Tibial nerve (tissue), 4 donors: ENCODE data around the gene NFKBIA. TPM values are rescaled to one million over a fixed set of nuclear protein-coding genes. Genes with fewer than 3 reads are reported as not detected.

Source experiments
- DNase-seq, 2 donors: peaks; one replicate each; pipeline ENCODE4 v3.0.0-alpha.2; 2019; ENCODE audit warnings: low spot score in 2 of 2
- H3K27ac ChIP-seq, 4 donors: fragments of 200-600 bp; sonication (generic) in 3 of 4; one replicate each; pipeline ENCODE4 v1.5.1; 2017 to 2019; ENCODE audit warnings: mild to moderate bottlenecking in 1 of 4
- H3K27me3 ChIP-seq, 2 donors: fragments of 200-600 bp; sonication (generic) in 1 of 2; one replicate each; pipeline versions ENCODE4 v1.5.1 to v1.6.0; 2017 to 2019
- H3K36me3 ChIP-seq, 3 donors: fragments of 200-600 bp; sonication (generic); one replicate each; pipeline ENCODE4 v1.5.1; 2018 to 2019
- H3K4me1 ChIP-seq, 4 donors: fragments of 200-600 bp; sonication (generic) in 3 of 4; one replicate each; pipeline ENCODE4 v1.5.1; 2017 to 2019
- H3K4me3 ChIP-seq, 4 donors: fragments of 200-600 bp; sonication (generic) in 3 of 4; one replicate each; pipeline ENCODE4 v1.5.1; 2017 to 2019; ENCODE audit warnings: mild to moderate bottlenecking in 1 of 4, moderate library complexity in 1 of 4
- H3K9me3 ChIP-seq, 4 donors: fragments of 200-600 bp; sonication (generic) in 3 of 4; one replicate each; pipeline ENCODE4 v1.5.1; 2017 to 2019
- CTCF ChIP-seq, 5 experiments: fragments of 200-600 bp in 3 of 5; fragments of 450-650 bp in 2 of 5; sonication (generic) in 3 of 5; IDR thresholded peaks; one replicate each; pipeline ENCODE4 v1.5.1; 2016 to 2019; ENCODE audit warnings: antibody characterized with exemption in 5 of 5, mild to moderate bottlenecking in 3 of 5, moderate library complexity in 2 of 5
- EP300 ChIP-seq, 2 donors: sonication (generic); formaldehyde crosslinking; IDR thresholded peaks; one replicate each; pipeline ENCODE4 v1.6.1; 2017; ENCODE audit warnings: antibody characterized with exemption in 2 of 2, mild to moderate bottlenecking in 1 of 2
- POLR2A ChIP-seq, 2 donors: fragments of 450-650 bp; IDR thresholded peaks; one replicate each; pipeline ENCODE4 v1.6.1; 2017; ENCODE audit warnings: antibody characterized with exemption in 2 of 2, mild to moderate bottlenecking in 2 of 2, moderate library complexity in 2 of 2
- WGBS, 2 donors: methylation state at CpG; one replicate each; pipeline ENCODE4 v1.1.5; 2018; 5-methylcytosine and 5-hydroxymethylcytosine counted together
- total RNA-seq, 4 donors: library from RNA; depleted of rRNA; stranded (reverse); fragments of >200 nt; gene quantifications; one replicate each; pipeline ENCODE4 v1.1.0, GENCODE V29; 2016

The NFKBIA gene
- total RNA-seq, 4 donors from 2014 or later = 631 to 1,165 (median 930) TPM

- no peaks in the 10 kb centered on the region for H3K36me3 ChIP-seq
- TF ChIP-seq CTCF (IDR thresholded peaks at IDR 0.05) (no peak), EP300 (IDR thresholded peaks at IDR 0.05) (no peak), POLR2A (IDR thresholded peaks at IDR 0.05) (no peak)
- no peaks in the 10 kb centered on the region for H3K27me3 ChIP-seq
- H3K4me1 ChIP-seq = peaks cover 0 to 64% (median 49%) of the 10 kb centered on the region in 4 donors
- no peak for DNase-seq
- peak overlapping the region in 2 of 4 donors; percentile 23 to 31 for H3K4me3 ChIP-seq
- H3K27ac ChIP-seq = peak overlapping the region; percentile 29 to 94 (median 76)
- 31 to 39% methylated on average over 37 of the region's 37 CpGs for WGBS, 2 donors
- peaks cover 0 to 10% (median 0%) of the 10 kb centered on the region in 4 donors for H3K9me3 ChIP-seq
These were observed 35.8 kb downstream of the NFKBIA start for GRCh38 chr14:35368583-35369392.

- no peaks in the 10 kb centered on the region for H3K27me3 ChIP-seq
- DNase-seq = no peak
- peaks cover 0 to 69% (median 54%) of the 10 kb centered on the region in 4 donors for H3K4me1 ChIP-seq
- TF ChIP-seq EP300 (IDR thresholded peaks at IDR 0.05) = no peak
- TF ChIP-seq CTCF (IDR thresholded peaks at IDR 0.05) = no peak
- TF ChIP-seq POLR2A (IDR thresholded peaks at IDR 0.05) = no peak
- WGBS, 2 donors = 39 to 50% methylated on average over 2 of the region's 2 CpGs
- H3K9me3 ChIP-seq = peaks cover 0 to 10% (median 0%) of the 10 kb centered on the region in 4 donors
- no peaks in the 10 kb centered on the region for H3K36me3 ChIP-seq
- peak overlapping the region; percentile 29 to 94 (median 76) for H3K27ac ChIP-seq
- H3K4me3 ChIP-seq = no peak overlapping the region
These were observed 36.4 kb downstream of the NFKBIA start for GRCh38 chr14:35368139-35368460.

- no peaks in the 10 kb centered on the region for H3K36me3 ChIP-seq
- no peak overlapping the region for H3K4me3 ChIP-seq
- H3K27ac ChIP-seq = peak overlapping the region in 3 of 4 donors; percentile 78 to 94 (median 90)
- H3K9me3 ChIP-seq = peaks cover 0 to 10% (median 0%) of the 10 kb centered on the region in 4 donors
- no peak for DNase-seq
- TF ChIP-seq CTCF (IDR thresholded peaks at IDR 0.05) (no peak), POLR2A (IDR thresholded peaks at IDR 0.05) (no peak), EP300 (IDR thresholded peaks at IDR 0.05) (no peak)
- H3K4me1 ChIP-seq = peaks cover 0 to 80% (median 61%) of the 10 kb centered on the region in 4 donors
- H3K27me3 ChIP-seq = no peaks in the 10 kb centered on the region
- WGBS, 2 donors = 87 to 96% methylated on average over 5 of the region's 5 CpGs
These were observed 37.5 kb downstream of the NFKBIA start for GRCh38 chr14:35367056-35367372.

- Histone ChIP-seq H3K36me3 (no peaks in the 10 kb centered on the region), H3K27me3 (no peaks in the 10 kb centered on the region), H3K4me3 (no peak overlapping the region), H3K4me1 (peaks cover 0 to 80% (median 61%) of the 10 kb centered on the region in 4 donors), H3K27ac (peak overlapping the region in 3 of 4 donors; percentile 78 to 94 (median 90)), H3K9me3 (peaks cover 0 to 7% (median 0%) of the 10 kb centered on the region in 4 donors)
- no peak for TF ChIP-seq POLR2A (IDR thresholded peaks at IDR 0.05)
- TF ChIP-seq CTCF (IDR thresholded peaks at IDR 0.05) = no peak
- TF ChIP-seq EP300 (IDR thresholded peaks at IDR 0.05) = no peak
- WGBS, 2 donors = 75 to 80% methylated on average over 7 to 8 of the region's 8 CpGs
- no peak for DNase-seq
These were observed 38.0 kb downstream of the NFKBIA start for GRCh38 chr14:35366521-35366976.

GRCh38 chr14:35366056-35366451 lies 38.5 kb downstream of the NFKBIA start:
- no peaks in the 10 kb centered on the region for H3K36me3 ChIP-seq
- 70 to 73% methylated on average over 10 to 12 of the region's 12 CpGs for WGBS, 2 donors

More at GRCh38 chr14:35366056-35366451, 38.5 kb downstream of the NFKBIA start:
- no peak for DNase-seq
- Histone ChIP-seq H3K27ac (peak overlapping the region; percentile 69 to 94 (median 84)), H3K9me3 (peaks cover 0 to 2% (median 0%) of the 10 kb centered on the region in 4 donors), H3K27me3 (no peaks in the 10 kb centered on the region), H3K4me1 (peaks cover 0 to 80% (median 61%) of the 10 kb centered on the region in 4 donors), H3K4me3 (no peak overlapping the region)
- TF ChIP-seq EP300 (IDR thresholded peaks at IDR 0.05) = no peak
- TF ChIP-seq POLR2A (IDR thresholded peaks at IDR 0.05) = no peak
- TF ChIP-seq CTCF (IDR thresholded peaks at IDR 0.05) = no peak
